Lung (tissue), 12 donors: ENCODE results near the gene POT1. TPM values are rescaled to one million over a fixed set of nuclear protein-coding genes. Genes with fewer than 3 reads are reported as not detected.

ENCODE experiments used
- ATAC-seq: fragments of 200-7000 bp; cut with Tn5 transposase; one replicate; pipeline ENCODE4 v1.9.1; 2020; ENCODE audit warnings: moderate number of reproducible peaks; ENCODE audit not compliant: insufficient read depth, low FRiP score
- DNase-seq, 3 donors: peaks; one replicate each; pipeline ENCODE4 v3.0.0-alpha.2; 2013 to 2017
- H3K27ac ChIP-seq, 2 donors: one replicate each; pipeline ENCODE4 v1.5.1; 2013; ENCODE audit warnings: mild to moderate bottlenecking in 2 of 2, moderate library complexity in 2 of 2, control low read depth in 1 of 2, inconsistent platforms in 1 of 2, low read depth in 1 of 2, low read length in 1 of 2
- H3K27me3 ChIP-seq, 3 donors: one replicate each; pipeline ENCODE4 v1.5.1; 2013; ENCODE audit warnings: low read length in 2 of 3; ENCODE audit not compliant: control insufficient read depth in 3 of 3, insufficient read depth in 3 of 3
- H3K36me3 ChIP-seq, 4 donors: one replicate each; pipeline ENCODE4 v1.5.1; 2013; ENCODE audit warnings: low read length in 4 of 4, mild to moderate bottlenecking in 1 of 4, moderate library complexity in 1 of 4; ENCODE audit not compliant: control insufficient read depth in 4 of 4, insufficient read depth in 4 of 4
- H3K4me1 ChIP-seq, 5 donors: one replicate each; pipeline ENCODE4 v1.5.1; 2013; ENCODE audit warnings: low read length in 5 of 5, mild to moderate bottlenecking in 2 of 5, moderate library complexity in 1 of 5; ENCODE audit not compliant: control insufficient read depth in 5 of 5, insufficient read depth in 5 of 5
- H3K4me3 ChIP-seq: one replicate; pipeline ENCODE4 v1.5.1; 2013; ENCODE audit warnings: mild to moderate bottlenecking, control low read depth, moderate library complexity
- H3K9ac ChIP-seq, 2 donors: one replicate each; pipeline ENCODE4 v1.5.1; 2013; ENCODE audit warnings: low read length in 2 of 2, control low read depth in 1 of 2; ENCODE audit not compliant: insufficient read depth in 1 of 2
- H3K9me3 ChIP-seq, 4 donors: one replicate each; pipeline ENCODE4 v1.5.1; 2013; ENCODE audit warnings: low read length in 3 of 4, mild to moderate bottlenecking in 1 of 4, moderate library complexity in 1 of 4; ENCODE audit not compliant: control insufficient read depth in 4 of 4, insufficient read depth in 3 of 4
- WGBS, 2 donors: extraction: QIAGEN DNeasy Blood & Tissue Kit; methylation state at CpG; one replicate each; pipeline ENCODE4 v1.1.7; 2013; 5-methylcytosine and 5-hydroxymethylcytosine counted together
- polyA plus RNA-seq, 2 donors: library from polyadenylated mRNA; stranded (reverse); fragments of 200-250 nt; gene quantifications; one replicate each; pipeline ENCODE4 v1.2.1, GENCODE V29; 2013
- total RNA-seq, 2 donors: library from RNA; depleted of rRNA in 1 of 2; stranded (reverse); fragments of >200 nt in 1 of 2; gene quantifications; one replicate each; pipeline ENCODE4 v1.2.1, GENCODE V29; 2014 to 2021
- TF ChIP-seq, protein P1 (sequence below): IDR thresholded peaks from 2 replicates; pipeline ENCODE4 v1.5.1; 2012; ENCODE audit warnings: mild to moderate bottlenecking; ENCODE audit errors: control extremely low read depth, extremely low read depth
- donor health status: control.
- donor health status: control.
- donor health status: Bipolar disorder and iron deficiency.
- donor health status: healthy.
- donor health status: DM: yes; HTN: yes; CAD: no.

The POT1 gene
- total and polyA plus RNA-seq, 4 donors, result 6.9 to 93.7 (median 12.2) TPM

- DNase-seq, result no peak
- TF ChIP-seq, protein P1, sequence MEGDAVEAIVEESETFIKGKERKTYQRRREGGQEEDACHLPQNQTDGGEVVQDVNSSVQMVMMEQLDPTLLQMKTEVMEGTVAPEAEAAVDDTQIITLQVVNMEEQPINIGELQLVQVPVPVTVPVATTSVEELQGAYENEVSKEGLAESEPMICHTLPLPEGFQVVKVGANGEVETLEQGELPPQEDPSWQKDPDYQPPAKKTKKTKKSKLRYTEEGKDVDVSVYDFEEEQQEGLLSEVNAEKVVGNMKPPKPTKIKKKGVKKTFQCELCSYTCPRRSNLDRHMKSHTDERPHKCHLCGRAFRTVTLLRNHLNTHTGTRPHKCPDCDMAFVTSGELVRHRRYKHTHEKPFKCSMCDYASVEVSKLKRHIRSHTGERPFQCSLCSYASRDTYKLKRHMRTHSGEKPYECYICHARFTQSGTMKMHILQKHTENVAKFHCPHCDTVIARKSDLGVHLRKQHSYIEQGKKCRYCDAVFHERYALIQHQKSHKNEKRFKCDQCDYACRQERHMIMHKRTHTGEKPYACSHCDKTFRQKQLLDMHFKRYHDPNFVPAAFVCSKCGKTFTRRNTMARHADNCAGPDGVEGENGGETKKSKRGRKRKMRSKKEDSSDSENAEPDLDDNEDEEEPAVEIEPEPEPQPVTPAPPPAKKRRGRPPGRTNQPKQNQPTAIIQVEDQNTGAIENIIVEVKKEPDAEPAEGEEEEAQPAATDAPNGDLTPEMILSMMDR, result no peak
- no peak overlapping the region for H3K4me3 ChIP-seq
- H3K9ac ChIP-seq, result no peak overlapping the region
- no peaks in the 10 kb centered on the region for H3K9me3 ChIP-seq
- ATAC-seq, result no peak
- H3K36me3 ChIP-seq, result no peaks in the 10 kb centered on the region
- H3K4me1 ChIP-seq, result no peaks in the 10 kb centered on the region
- no peak overlapping the region for H3K27ac ChIP-seq
- no peaks in the 10 kb centered on the region for H3K27me3 ChIP-seq
Observed at GRCh38 chr7:124934841-124935240, 5.2 kb upstream of the POT1 start.

- peaks cover 0 to 12% (median 7%) of the 10 kb centered on the region in 5 donors for H3K4me1 ChIP-seq
- WGBS, 2 donors, result 78 to 81% methylated on average over 18 of the region's 18 CpGs
- H3K9me3 ChIP-seq, result no peaks in the 10 kb centered on the region
- TF ChIP-seq, protein P1, result no peak
- no peak overlapping the region for H3K4me3 ChIP-seq
- H3K36me3 ChIP-seq, result no peaks in the 10 kb centered on the region
- no peak for ATAC-seq
- no peak overlapping the region for H3K9ac ChIP-seq
- peak in 2 of 3 donors; percentile 7 to 18 for DNase-seq
- H3K27me3 ChIP-seq, result no peaks in the 10 kb centered on the region
- H3K27ac ChIP-seq, result no peak overlapping the region
Observed at GRCh38 chr7:124930655-124931597, 1.3 kb upstream of the POT1 start.

DNA sequence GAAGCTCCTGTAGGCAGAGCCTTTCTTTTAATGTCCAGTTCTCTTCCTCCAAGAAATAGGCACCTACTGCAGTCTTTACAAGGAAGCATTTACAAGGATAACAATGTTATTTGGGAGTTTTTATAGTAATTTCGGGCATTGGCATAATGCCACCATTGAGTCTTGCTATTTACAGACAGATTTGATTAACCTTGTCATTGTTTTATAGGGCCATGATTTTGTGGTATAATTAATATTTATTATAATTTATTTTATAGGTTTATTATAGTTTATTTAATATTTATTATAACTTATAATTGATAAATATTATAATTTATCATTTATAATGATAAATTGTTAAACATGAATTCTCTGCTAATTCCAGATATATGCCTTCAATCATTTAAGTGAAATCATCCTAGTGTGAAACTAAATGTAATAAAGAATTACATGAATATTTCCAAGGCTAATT, 573 bp upstream of the POT1 start:
- Histone ChIP-seq H3K9me3 (no peaks in the 10 kb centered on the region), H3K4me3 (no peak overlapping the region), H3K36me3 (no peaks in the 10 kb centered on the region), H3K27me3 (no peaks in the 10 kb centered on the region), H3K4me1 (peaks cover 0 to 12% (median 7%) of the 10 kb centered on the region in 5 donors), H3K9ac (peak overlapping the region; percentile 80 to 90), H3K27ac (peak overlapping the region; percentile 66 to 86)
- WGBS, 2 donors, result 4 to 22% methylated on average over 1 of the region's 1 CpG
- DNase-seq, result no peak
- TF ChIP-seq, protein P1, result no peak
- no peak for ATAC-seq
